Mammary epithelial cell (primary cell): Measurements from ENCODE around the gene BSDC1.

Experiments used
- EZH2 ChIP-seq: IDR thresholded peaks from 2 replicates; pipeline ENCODE4 v1.6.1; 2012; ENCODE audit warnings: low read length, inconsistent platforms, borderline replicate concordance
- TF ChIP-seq, protein P1 (sequence below), 2 donors: IDR thresholded peaks in 1 of 2; conservative IDR thresholded peaks in 1 of 2; 2 replicates each; pipeline ENCODE4 v1.5.1; 2011 to 2012; ENCODE audit warnings: inconsistent platforms in 2 of 2, low read length in 2 of 2, mild to moderate bottlenecking in 2 of 2, control low read depth in 1 of 2, low read depth in 1 of 2; ENCODE audit not compliant: insufficient read depth in 1 of 2; ENCODE audit errors: extremely low read depth in 1 of 2

GRCh38 chr1:32341186-32341757, 53.0 kb downstream of the BSDC1 start:
- TF ChIP-seq, protein P1, sequence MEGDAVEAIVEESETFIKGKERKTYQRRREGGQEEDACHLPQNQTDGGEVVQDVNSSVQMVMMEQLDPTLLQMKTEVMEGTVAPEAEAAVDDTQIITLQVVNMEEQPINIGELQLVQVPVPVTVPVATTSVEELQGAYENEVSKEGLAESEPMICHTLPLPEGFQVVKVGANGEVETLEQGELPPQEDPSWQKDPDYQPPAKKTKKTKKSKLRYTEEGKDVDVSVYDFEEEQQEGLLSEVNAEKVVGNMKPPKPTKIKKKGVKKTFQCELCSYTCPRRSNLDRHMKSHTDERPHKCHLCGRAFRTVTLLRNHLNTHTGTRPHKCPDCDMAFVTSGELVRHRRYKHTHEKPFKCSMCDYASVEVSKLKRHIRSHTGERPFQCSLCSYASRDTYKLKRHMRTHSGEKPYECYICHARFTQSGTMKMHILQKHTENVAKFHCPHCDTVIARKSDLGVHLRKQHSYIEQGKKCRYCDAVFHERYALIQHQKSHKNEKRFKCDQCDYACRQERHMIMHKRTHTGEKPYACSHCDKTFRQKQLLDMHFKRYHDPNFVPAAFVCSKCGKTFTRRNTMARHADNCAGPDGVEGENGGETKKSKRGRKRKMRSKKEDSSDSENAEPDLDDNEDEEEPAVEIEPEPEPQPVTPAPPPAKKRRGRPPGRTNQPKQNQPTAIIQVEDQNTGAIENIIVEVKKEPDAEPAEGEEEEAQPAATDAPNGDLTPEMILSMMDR (conservative IDR thresholded peaks at IDR 0.05 in 1 of 2, IDR thresholded peaks at IDR 0.05 in 1 of 2; ENCODE audit: extremely low read depth in 1 of 2, insufficient read depth in 1 of 2, low read depth in 1 of 2, low read length in 2 of 2), result no peak
- no peak for TF ChIP-seq EZH2
